PC-9 (cell line): ENCODE measurements around the gene GFPT1.

Source experiments
- EZH2 ChIP-seq: fragments of 200-600 bp; sonication (generic); IDR thresholded peaks from 2 replicates; pipeline ENCODE4 v1.8.0; 2017; ENCODE audit warnings: antibody characterized with exemption, low read depth
- TF ChIP-seq, protein P1 (sequence below): fragments of 200-600 bp; sonication (generic); conservative IDR thresholded peaks from 2 replicates; pipeline ENCODE4 v1.6.1; 2017; ENCODE audit warnings: mixed run types, antibody characterized with exemption, mild to moderate bottlenecking, moderate library complexity

DNA sequence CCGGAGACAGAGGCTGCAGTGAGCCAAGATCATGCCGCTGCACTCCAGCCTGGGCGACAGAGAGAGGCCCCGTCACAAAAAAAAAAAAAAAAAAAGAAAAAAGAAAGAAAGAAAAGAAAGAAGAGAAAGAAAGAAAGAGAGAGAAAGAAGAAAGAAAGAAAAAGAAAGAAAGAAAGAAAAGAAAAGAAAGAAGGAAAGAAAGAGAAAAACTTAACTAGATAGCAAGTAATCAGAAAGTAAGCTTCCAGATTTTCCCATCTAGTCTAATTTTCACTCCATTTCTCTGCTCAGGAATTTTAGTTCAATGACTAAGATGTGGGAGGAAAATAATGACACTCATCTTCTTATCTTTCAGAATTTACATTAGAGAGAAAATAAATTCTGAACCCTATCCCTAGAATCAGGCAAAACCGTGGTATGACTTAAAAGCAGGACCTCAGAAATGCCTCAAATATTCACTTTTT lies 2.4 kb downstream of the GFPT1 start:
- TF ChIP-seq, protein P1, sequence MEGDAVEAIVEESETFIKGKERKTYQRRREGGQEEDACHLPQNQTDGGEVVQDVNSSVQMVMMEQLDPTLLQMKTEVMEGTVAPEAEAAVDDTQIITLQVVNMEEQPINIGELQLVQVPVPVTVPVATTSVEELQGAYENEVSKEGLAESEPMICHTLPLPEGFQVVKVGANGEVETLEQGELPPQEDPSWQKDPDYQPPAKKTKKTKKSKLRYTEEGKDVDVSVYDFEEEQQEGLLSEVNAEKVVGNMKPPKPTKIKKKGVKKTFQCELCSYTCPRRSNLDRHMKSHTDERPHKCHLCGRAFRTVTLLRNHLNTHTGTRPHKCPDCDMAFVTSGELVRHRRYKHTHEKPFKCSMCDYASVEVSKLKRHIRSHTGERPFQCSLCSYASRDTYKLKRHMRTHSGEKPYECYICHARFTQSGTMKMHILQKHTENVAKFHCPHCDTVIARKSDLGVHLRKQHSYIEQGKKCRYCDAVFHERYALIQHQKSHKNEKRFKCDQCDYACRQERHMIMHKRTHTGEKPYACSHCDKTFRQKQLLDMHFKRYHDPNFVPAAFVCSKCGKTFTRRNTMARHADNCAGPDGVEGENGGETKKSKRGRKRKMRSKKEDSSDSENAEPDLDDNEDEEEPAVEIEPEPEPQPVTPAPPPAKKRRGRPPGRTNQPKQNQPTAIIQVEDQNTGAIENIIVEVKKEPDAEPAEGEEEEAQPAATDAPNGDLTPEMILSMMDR, result no peak
- no peak for TF ChIP-seq EZH2
